Panc1 (cell line): ENCODE results near the gene OR4C6. TPM values are rescaled to one million over a fixed set of nuclear protein-coding genes. Genes with fewer than 3 reads are reported as not detected.

ENCODE experiments used
- ATAC-seq: fragments of 200-7000 bp; cut with Tn5 transposase; 2 replicates; pipeline ENCODE4 v1.9.1; 2020; ENCODE audit warnings: mild to moderate bottlenecking, moderate library complexity
- BruUV-seq: library from RNA; stranded (reverse); fragments of 400-500 nt; replicated peaks from 2 replicates; lab custom pipeline; 2021; lab: Mats Ljungman, UMichigan
- CTCF ChIA-PET: fragments of 300-600 bp; sonication (Branson Sonifier 250); formaldehyde crosslinking; loops from one replicate; lab custom pipeline; 2022; ENCODE audit warnings: antibody characterized with exemption; lab: Charles Lee
- POLR2A ChIA-PET: fragments of 300-600 bp; sonication (Branson Sonifier 250); formaldehyde crosslinking; loops from one replicate; lab custom pipeline; 2022; ENCODE audit warnings: antibody characterized with exemption; lab: Charles Lee
- DNase-seq: peaks from one replicate; pipeline ENCODE4 v3.0.0-alpha.2; 2010; ENCODE audit warnings: low read depth, low spot score
- H3K27ac ChIP-seq: 2 replicates; pipeline ENCODE4 v1.5.1; 2011; ENCODE audit warnings: mild to moderate bottlenecking, low read length, inconsistent platforms
- H3K27me3 ChIP-seq: fragments of 200-500 bp; sonication (Bioruptor generic); 2 replicates; pipeline ENCODE4 v1.6.0; 2014; ENCODE audit warnings: low read length, inconsistent platforms; ENCODE audit not compliant: control insufficient read depth, insufficient read depth
- H3K36me3 ChIP-seq: fragments of 200-500 bp; sonication (Bioruptor generic); 2 replicates; pipeline ENCODE4 v1.5.1; 2014; ENCODE audit warnings: inconsistent platforms, mild to moderate bottlenecking, low read length, moderate library complexity; ENCODE audit not compliant: control insufficient read depth, insufficient read depth
- H3K4me1 ChIP-seq: 2 replicates; pipeline ENCODE4 v1.5.1; 2011; ENCODE audit warnings: inconsistent platforms, mild to moderate bottlenecking, low read length, moderate library complexity; ENCODE audit not compliant: control insufficient read depth, insufficient read depth
- H3K4me3 ChIP-seq, 2 experiments: 2 replicates each; pipeline ENCODE4 v1.5.1; 2011 to 2012; ENCODE audit warnings: low read depth in 2 of 2, low read length in 2 of 2, mild to moderate bottlenecking in 2 of 2, inconsistent platforms in 1 of 2, moderate library complexity in 1 of 2
- H3K9me3 ChIP-seq: fragments of 200-500 bp; sonication (Bioruptor generic); 2 replicates; pipeline ENCODE4 v1.5.1; 2014; ENCODE audit warnings: low read depth, mild to moderate bottlenecking, inconsistent platforms, low read length, moderate library complexity; ENCODE audit not compliant: control insufficient read depth, insufficient read depth
- CTCF ChIP-seq: fragments of 450-650 bp; IDR thresholded peaks from 2 replicates; pipeline ENCODE4 v1.5.1; 2017; ENCODE audit warnings: mild to moderate bottlenecking
- POLR2AphosphoS5 ChIP-seq: IDR thresholded peaks from 2 replicates; pipeline ENCODE4 v1.6.1; 2012; ENCODE audit warnings: mild to moderate bottlenecking, low read depth, low read length, moderate library complexity
- REST ChIP-seq, 2 experiments: IDR thresholded peaks; 2 replicates each; pipeline ENCODE4 v1.6.1; 2011 to 2012; ENCODE audit warnings: low read depth in 2 of 2, control low read depth in 1 of 2, low read length in 1 of 2, mild to moderate bottlenecking in 1 of 2, moderate library complexity in 1 of 2; ENCODE audit not compliant: insufficient read depth in 1 of 2
- SIN3A ChIP-seq: IDR thresholded peaks from 2 replicates; pipeline ENCODE4 v1.6.1; 2012; ENCODE audit warnings: low read depth, mild to moderate bottlenecking, low read length, moderate library complexity, borderline replicate concordance; ENCODE audit not compliant: insufficient read depth
- TCF7L2 ChIP-seq: IDR thresholded peaks from 2 replicates; pipeline ENCODE4 v1.6.1; 2011; ENCODE audit warnings: mild to moderate bottlenecking, low read depth, low read length, inconsistent platforms
- in situ Hi-C: cut with HindIII; loops from 2 replicates; pipeline ENCODE4 v1.10.0; 2016; ENCODE audit warnings: low sequenced_read_pairs, low pct_unique_long_range_greater_than_20kb
- intact Hi-C: fragments of 100-400 bp; cut with micrococcal nuclease; formaldehyde crosslinking; loops from one replicate; pipeline ENCODE4 v1.10.0; 2022; ENCODE audit not compliant: unreplicated experiment
- total RNA-seq: library from RNA; stranded (reverse); gene quantifications from one replicate; pipeline ENCODE4 v1.2.1, GENCODE V29; 2021; ENCODE audit not compliant: unreplicated experiment

The OR4C6 gene
- total RNA-seq, 1 experiment from 2014 or later = not detected

- no peak for TF ChIP-seq CTCF
- no peak for TF ChIP-seq REST (IDR thresholded peaks at IDR 0.05; ENCODE audit: insufficient read depth in 1 of 2, low read depth in 2 of 2, low read length in 1 of 2)
- no peak for TF ChIP-seq POLR2AphosphoS5
- TF ChIP-seq TCF7L2 = no peak
- no peak for TF ChIP-seq SIN3A
- ATAC-seq (no peak), DNase-seq (no peak)
- H3K4me3 ChIP-seq = no peak overlapping the region
- CTCF ChIA-PET = no interaction called here
- no peaks in the 10 kb centered on the region for H3K27me3 ChIP-seq
- no peaks in the 10 kb centered on the region for H3K36me3 ChIP-seq
- H3K4me1 ChIP-seq = no peaks in the 10 kb centered on the region
- in situ Hi-C loops (no loop called here), intact Hi-C loops (loop anchor here (5.0 kb wide), 1 partner anchor 357 kb away; no protein-coding TSS in a partner anchor)
- POLR2A ChIA-PET = no interaction called here
- no peaks in the 10 kb centered on the region for H3K9me3 ChIP-seq
- H3K27ac ChIP-seq = no peak overlapping the region
- BruUV-seq = no TSS peak
Measured at GRCh38 chr11:55669376-55669775, 7.4 kb downstream of the OR4C6 start.

- no peak for DNase-seq
- Histone ChIP-seq H3K27me3 (no peaks in the 10 kb centered on the region), H3K27ac (no peak overlapping the region), H3K9me3 (no peaks in the 10 kb centered on the region), H3K4me1 (no peaks in the 10 kb centered on the region), H3K36me3 (no peaks in the 10 kb centered on the region), H3K4me3 (no peak overlapping the region)
- in situ Hi-C loops (no loop called here), intact Hi-C loops (loop anchor here (5.0 kb wide), 1 partner anchor 48 kb away; a partner anchor contains a TSS)
- no peak for ATAC-seq
- POLR2A ChIA-PET = no interaction called here
- TF ChIP-seq POLR2AphosphoS5 (no peak), TCF7L2 (no peak), REST (IDR thresholded peaks at IDR 0.05; ENCODE audit: insufficient read depth in 1 of 2, low read depth in 2 of 2, low read length in 1 of 2) (no peak), SIN3A (no peak), CTCF (no peak)
- BruUV-seq = no TSS peak
- CTCF ChIA-PET = no interaction called here
Measured at GRCh38 chr11:55673860-55674259, 11.9 kb downstream of the OR4C6 start.
